ENCODE results near the gene CD4.

- TF ChIP-seq POLR2AphosphoS5 (IDR thresholded peaks at IDR 0.05) (no peak), CTCF (IDR thresholded peaks at IDR 0.05) (no peak), POLR2A (IDR thresholded peaks at IDR 0.05; ENCODE audit: low read depth) (no peak)
Measured at GRCh38 chr12:6792522-6793201, 3.3 kb downstream of the CD4 start.

Measured in esophagus muscularis mucosa (tissue), 3 donors.